NCI-H1694 treated with DMSO at 0.1 percent for 48 hours (cell line): ENCODE results near the gene MYL1.

Experiments used
- DNase-seq: peaks from one replicate; lab custom pipeline; 2025; lab: John Stamatoyannopoulos, UW

Gene MYL1

DNA sequence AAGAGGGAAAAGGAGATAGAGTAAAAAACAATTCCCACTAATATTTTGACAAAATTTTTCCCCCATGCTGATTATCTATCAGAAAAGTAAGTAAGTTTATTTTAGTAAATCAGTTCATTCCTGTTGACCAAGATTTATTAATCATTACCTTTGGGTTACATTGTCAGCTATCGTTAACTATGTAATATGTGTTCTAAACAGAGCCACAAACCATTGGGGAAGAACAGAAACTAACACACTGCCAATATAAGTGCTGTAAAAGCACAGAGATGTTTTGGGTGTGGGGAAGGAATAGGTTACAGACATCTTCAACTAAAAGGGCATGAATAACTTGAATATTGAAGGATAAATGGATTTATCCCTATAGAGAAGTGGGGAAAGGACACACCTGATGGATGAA is 47.3 kb downstream of the MYL1 start:
- no peak for DNase-seq

GRCh38 chr2:210264282-210264681 is 50.7 kb downstream of the MYL1 start:
- DNase-seq: no peak

- DNase-seq: no peak
Observed at GRCh38 chr2:210263841-210264240, 51.1 kb downstream of the MYL1 start.

DNA sequence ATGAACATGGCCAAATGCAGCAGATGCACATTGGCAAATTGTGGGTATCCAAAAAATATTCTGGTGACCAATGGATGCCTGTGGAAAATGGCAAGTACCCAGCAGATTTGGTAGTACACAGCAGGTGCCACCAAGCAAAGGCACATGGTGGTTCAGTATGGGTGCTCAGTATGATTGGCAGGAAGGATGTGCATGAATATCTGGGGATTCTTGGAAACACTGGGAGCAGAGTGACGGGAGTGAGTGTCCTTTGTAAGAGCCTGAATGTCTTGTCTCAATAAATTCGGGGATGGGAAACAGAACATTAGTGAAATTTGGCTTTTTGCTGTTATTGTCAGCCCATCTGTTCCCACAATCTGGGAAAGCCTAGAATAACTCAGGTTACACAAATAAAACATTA is 52.9 kb downstream of the MYL1 start:
- DNase-seq: peak; percentile 69

DNA sequence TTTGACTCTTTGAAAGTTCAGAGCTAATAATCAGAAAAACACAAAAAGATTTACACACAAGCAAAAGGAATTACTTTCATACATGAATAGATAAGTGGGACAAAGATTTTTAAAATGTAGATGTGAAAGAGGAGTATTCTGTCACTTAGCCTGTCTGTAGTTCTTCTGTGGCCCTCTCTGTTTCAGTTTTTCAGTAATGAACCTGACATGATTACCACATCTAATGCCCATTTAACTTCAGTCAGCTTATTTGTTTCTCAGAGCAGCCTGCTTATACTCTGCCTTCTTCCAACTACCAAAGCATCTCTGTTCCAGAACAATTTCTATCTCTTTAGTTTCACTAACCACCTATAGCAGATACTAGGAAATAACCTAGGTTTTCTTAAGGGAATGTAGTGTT is 55.3 kb downstream of the MYL1 start:
- DNase-seq: no peak

DNA sequence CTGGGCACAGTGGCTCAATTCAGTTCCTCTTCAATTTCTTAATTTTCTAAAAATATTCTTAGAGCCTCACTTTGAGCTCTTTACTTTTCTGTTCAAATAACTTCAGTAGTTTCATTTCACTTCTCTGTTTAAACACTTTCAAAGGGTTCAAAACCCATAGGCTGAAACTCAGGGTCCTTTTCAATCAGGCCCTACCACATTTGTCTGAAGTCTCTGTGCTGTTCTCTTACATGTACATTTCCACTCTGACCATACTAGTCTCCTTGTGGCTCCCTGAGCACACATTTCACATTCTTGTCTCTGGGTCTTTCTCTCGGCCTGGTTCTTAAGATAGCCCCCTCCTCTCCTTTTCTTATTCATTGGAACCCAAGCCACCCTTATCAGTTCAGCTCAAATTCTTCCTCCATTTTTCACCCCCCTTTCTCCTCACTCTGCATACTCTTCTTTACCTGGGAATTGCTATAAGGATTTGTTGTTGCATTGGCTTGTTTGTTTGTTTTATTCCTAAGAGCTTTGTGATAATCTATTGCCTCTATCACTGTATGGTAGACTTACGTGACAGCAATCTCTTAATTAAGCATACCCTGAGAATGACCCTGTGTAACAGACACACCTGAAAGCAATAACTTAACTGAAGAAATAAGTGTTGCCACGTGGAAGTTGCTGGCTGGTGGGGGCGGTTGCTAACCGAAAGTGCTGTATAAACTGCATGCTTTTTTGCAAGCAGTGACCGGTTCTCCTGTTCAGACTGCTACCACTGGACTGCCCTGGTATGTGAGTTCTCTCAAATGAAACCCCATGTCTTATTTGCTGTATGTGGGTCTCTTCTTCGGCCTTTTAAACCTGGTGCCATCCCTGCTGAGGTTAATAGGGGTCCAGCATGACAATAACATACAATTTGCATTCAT is 62.0 kb downstream of the MYL1 start:
- no peak for DNase-seq

DNA sequence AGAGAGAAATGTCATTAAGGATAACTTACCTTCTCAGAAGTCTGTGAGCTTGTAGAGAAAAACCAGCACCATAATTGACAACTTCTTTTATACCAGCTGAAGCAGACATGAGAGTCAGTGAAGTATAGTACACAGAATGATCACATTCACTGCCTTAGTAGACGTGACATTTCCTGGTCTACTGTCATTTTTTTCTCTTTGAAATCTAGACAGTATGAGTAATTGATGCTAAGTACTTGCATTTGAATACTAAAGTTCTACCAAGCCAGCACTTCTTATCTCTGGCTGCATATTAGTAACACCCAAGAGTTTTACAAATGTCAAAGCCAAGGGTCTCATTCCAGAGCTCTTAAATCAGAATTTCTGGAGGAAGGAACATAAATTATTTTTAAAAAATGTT is 64.4 kb downstream of the MYL1 start:
- DNase-seq: no peak
